ENCODE data around the gene ZNF23.

- TF ChIP-seq POLR2AphosphoS5 (IDR thresholded peaks at IDR 0.05) (no peak), CTCF (IDR thresholded peaks at IDR 0.05) (no peak)
Measured at GRCh38 chr16:71423865-71424264, 38.2 kb downstream of the ZNF23 start.

Data from prostate gland (tissue), 2 donors.